Kidney (tissue), 14 donors: ENCODE data around the gene OR6N1. TPM values are rescaled to one million over a fixed set of nuclear protein-coding genes. Genes with fewer than 3 reads are reported as not detected.

Experiments used
- DNase-seq, 5 donors: peaks; one replicate each; pipeline ENCODE4 v3.0.0-alpha.2; 2013 to 2020
- FAIRE-seq: peaks from 2 replicates; lab custom pipeline; 2012; peaks lifted over from hg19 to GRCh38; lab: Jason Lieb, UNC
- H3K27ac ChIP-seq, 2 donors: one replicate each; pipeline ENCODE4 v1.7.0; 2013; ENCODE audit warnings: low read depth in 2 of 2, low read length in 2 of 2, inconsistent platforms in 1 of 2
- H3K27me3 ChIP-seq: one replicate; pipeline ENCODE4 v1.7.1; 2013; ENCODE audit warnings: low read length, inconsistent platforms; ENCODE audit not compliant: control insufficient read depth, insufficient read depth
- H3K36me3 ChIP-seq, 3 donors: one replicate each; pipeline versions ENCODE4 v1.7.0 to v1.7.1; 2013; ENCODE audit warnings: low read length in 3 of 3, control low read depth in 1 of 3, inconsistent platforms in 1 of 3; ENCODE audit not compliant: insufficient read depth in 3 of 3, control insufficient read depth in 2 of 3
- H3K4me1 ChIP-seq, 3 donors: one replicate each; pipeline versions ENCODE4 v1.7.0 to v1.7.1; 2013; ENCODE audit warnings: low read length in 3 of 3, inconsistent platforms in 1 of 3, low read depth in 1 of 3; ENCODE audit not compliant: control insufficient read depth in 2 of 3, insufficient read depth in 2 of 3
- H3K4me3 ChIP-seq, 3 donors: one replicate each; pipeline versions ENCODE4 v1.7.0 to v1.8.1; 2013; ENCODE audit warnings: low read length in 3 of 3, control low read depth in 1 of 3, inconsistent platforms in 1 of 3
- H3K9ac ChIP-seq, 3 donors: one replicate each; pipeline versions ENCODE4 v1.7.0 to v1.7.1; 2013; ENCODE audit warnings: low read length in 3 of 3, control low read depth in 1 of 3, inconsistent platforms in 1 of 3
- H3K9me3 ChIP-seq, 3 donors: one replicate each; pipeline versions ENCODE4 v1.7.0 to v1.7.1; 2013; ENCODE audit warnings: low read length in 3 of 3, control low read depth in 1 of 3, inconsistent platforms in 1 of 3; ENCODE audit not compliant: control insufficient read depth in 2 of 3, insufficient read depth in 1 of 3
- intact Hi-C: fragments of 100-400 bp; cut with DNase I; formaldehyde crosslinking; loops from one replicate; pipeline ENCODE4 v1.11.1; 2022
- polyA plus RNA-seq: library from polyadenylated mRNA; stranded (reverse); fragments of 350-450 nt; fragmentation: Illumina TruSeq; extraction: RNeasy Lipid Tissue Mini Kit (QIAGEN cat#74804); gene quantifications from one replicate; pipeline ENCODE4 v1.2.3, GENCODE V29; 2014; ENCODE audit warnings: low read depth, low replicate concordance; ENCODE audit not compliant: insufficient read depth
- total RNA-seq: library from RNA; stranded (reverse); fragmentation: NEBNext Ultra II Directional; extraction: Animal tissue kit (Norgen Biotek cat#: 25700); gene quantifications from one replicate; pipeline ENCODE4 v1.2.1, GENCODE V29; 2021
- TF ChIP-seq, protein P1 (sequence below): IDR thresholded peaks from 3 replicates; pipeline ENCODE4 v1.5.1; 2012; ENCODE audit warnings: mild to moderate bottlenecking, moderate library complexity, borderline replicate concordance; ENCODE audit not compliant: insufficient read depth; ENCODE audit errors: extremely low read depth
- donor health status: control.
- donor health status: control.
- donor health status: control.
- donor health status: control.
- donor health status: control.
- donor health status: DM: yes; HTN: yes; CAD: no.
- donor health status: Normal renal cell carcinoma (clear cell type).

The OR6N1 gene
- total and polyA plus RNA-seq, 2 donors from 2014 or later: not detected

- no peak overlapping the region for H3K9ac ChIP-seq
- intact Hi-C loops: no loop called here
- no peak for FAIRE-seq
- no peaks in the 10 kb centered on the region for H3K4me1 ChIP-seq
- H3K4me3 ChIP-seq: no peak overlapping the region
- no peaks in the 10 kb centered on the region for H3K9me3 ChIP-seq
- DNase-seq: peak in 2 of 5 donors; percentile 3 to 12
- TF ChIP-seq, protein P1, sequence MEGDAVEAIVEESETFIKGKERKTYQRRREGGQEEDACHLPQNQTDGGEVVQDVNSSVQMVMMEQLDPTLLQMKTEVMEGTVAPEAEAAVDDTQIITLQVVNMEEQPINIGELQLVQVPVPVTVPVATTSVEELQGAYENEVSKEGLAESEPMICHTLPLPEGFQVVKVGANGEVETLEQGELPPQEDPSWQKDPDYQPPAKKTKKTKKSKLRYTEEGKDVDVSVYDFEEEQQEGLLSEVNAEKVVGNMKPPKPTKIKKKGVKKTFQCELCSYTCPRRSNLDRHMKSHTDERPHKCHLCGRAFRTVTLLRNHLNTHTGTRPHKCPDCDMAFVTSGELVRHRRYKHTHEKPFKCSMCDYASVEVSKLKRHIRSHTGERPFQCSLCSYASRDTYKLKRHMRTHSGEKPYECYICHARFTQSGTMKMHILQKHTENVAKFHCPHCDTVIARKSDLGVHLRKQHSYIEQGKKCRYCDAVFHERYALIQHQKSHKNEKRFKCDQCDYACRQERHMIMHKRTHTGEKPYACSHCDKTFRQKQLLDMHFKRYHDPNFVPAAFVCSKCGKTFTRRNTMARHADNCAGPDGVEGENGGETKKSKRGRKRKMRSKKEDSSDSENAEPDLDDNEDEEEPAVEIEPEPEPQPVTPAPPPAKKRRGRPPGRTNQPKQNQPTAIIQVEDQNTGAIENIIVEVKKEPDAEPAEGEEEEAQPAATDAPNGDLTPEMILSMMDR: no peak
- no peaks in the 10 kb centered on the region for H3K27me3 ChIP-seq
- no peak overlapping the region for H3K27ac ChIP-seq
- no peaks in the 10 kb centered on the region for H3K36me3 ChIP-seq
Observed at GRCh38 chr1:158818975-158819431, 47.0 kb upstream of the OR6N1 start.

- no peaks in the 10 kb centered on the region for H3K27me3 ChIP-seq
Observed at GRCh38 chr1:158818560-158818959, 46.6 kb upstream of the OR6N1 start.

GRCh38 chr1:158814970-158815369, 43.0 kb upstream of the OR6N1 start:
- Histone ChIP-seq H3K27me3 (no peaks in the 10 kb centered on the region), H3K4me3 (no peak overlapping the region), H3K9ac (no peak overlapping the region), H3K9me3 (no peaks in the 10 kb centered on the region), H3K27ac (no peak overlapping the region), H3K36me3 (no peaks in the 10 kb centered on the region), H3K4me1 (no peaks in the 10 kb centered on the region)
- no peak for DNase-seq
- intact Hi-C loops: no loop called here
- TF ChIP-seq, protein P1: no peak
- no peak for FAIRE-seq

More at GRCh38 chr1:158818560-158818959, 46.6 kb upstream of the OR6N1 start:
- DNase-seq (no peak), FAIRE-seq (no peak)
- Histone ChIP-seq H3K9ac (no peak overlapping the region), H3K4me3 (no peak overlapping the region), H3K36me3 (no peaks in the 10 kb centered on the region), H3K4me1 (no peaks in the 10 kb centered on the region), H3K27ac (no peak overlapping the region), H3K9me3 (no peaks in the 10 kb centered on the region)
- TF ChIP-seq, protein P1: no peak
- intact Hi-C loops: no loop called here

DNA sequence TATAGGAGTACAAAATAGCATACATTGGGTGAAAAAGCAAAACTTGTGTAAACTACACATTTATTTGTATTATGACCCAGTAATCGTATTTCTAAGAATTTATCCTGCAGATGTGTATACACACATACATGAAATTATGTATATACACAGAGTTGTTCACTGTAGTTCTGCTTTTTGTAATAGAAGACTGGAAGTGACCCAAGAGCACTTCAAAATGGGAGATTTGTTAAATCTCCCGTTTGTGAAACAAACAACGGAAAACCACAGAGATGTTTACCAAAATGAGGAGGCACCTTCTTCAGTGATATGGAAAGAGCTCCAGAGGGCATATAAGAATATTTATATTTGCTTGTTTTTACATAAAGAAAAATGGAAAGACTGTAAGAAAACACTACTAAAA, 41.2 kb upstream of the OR6N1 start:
- no peak overlapping the region for H3K4me3 ChIP-seq
- intact Hi-C loops: no loop called here
- no peak overlapping the region for H3K9ac ChIP-seq
- H3K27me3 ChIP-seq: no peaks in the 10 kb centered on the region
- TF ChIP-seq, protein P1: no peak
- no peaks in the 10 kb centered on the region for H3K36me3 ChIP-seq
- no peak for DNase-seq
- H3K9me3 ChIP-seq: no peaks in the 10 kb centered on the region
- FAIRE-seq: no peak
- H3K4me1 ChIP-seq: no peaks in the 10 kb centered on the region
- H3K27ac ChIP-seq: no peak overlapping the region
